ENCODE data around the gene NANOS3. TPM values are rescaled to one million over a fixed set of nuclear protein-coding genes. Genes with fewer than 3 reads are reported as not detected.

NANOS3 gene
- total and polyA plus RNA-seq, 2 of the 13 experiments (the other 11 are each of a cell fraction or from before 2014, with no cell fraction given): 0.21 TPM; not detected in 1

DNA sequence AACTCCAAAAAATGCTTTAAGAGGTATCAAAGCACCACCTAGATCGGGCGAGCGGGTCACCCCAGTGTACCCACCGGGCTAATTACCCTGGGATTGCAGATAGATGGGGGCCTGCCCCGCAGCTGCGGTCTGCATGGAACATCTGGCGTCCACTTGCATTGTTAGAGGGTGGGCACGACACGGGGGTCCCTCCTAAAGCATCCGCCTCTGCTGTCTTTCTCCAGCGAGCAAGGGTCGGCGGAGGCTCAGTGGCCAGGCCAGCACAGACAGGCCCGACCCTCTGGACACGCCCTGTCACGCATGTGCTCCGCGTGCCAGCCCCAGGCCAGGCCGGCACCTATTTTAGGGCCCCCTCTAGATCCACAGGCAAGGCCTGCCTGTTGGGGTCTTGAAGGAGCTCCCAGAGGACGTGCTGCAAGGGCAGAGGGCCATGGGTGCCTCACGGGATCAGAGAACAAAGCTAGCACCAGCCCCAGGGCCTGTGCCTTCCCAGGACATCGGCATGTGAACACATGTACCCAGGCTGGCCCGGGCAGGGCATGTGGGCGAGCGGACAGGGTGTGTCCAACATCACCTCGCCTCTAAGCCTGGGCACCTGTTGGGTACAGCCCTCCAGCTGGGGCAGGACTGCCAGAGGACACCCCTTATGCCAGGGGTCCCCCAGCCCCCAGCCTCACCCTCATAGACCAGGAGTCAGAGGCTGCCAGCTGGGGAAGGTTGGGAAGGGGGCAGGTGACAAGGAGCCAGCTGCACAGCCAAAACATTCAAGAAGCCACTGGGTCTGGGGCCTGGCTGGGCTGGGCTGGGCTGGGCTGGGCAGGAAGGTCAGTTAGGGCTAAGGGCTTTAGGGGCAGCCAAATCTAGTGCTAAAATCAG lies 35.6 kb upstream of the NANOS3 start (continued):
- TF ChIP-seq ZBTB44 (CRISPR knock-in tag; IDR thresholded peaks at IDR 0.05) (no peak), HNRNPL (IDR thresholded peaks at IDR 0.05; ENCODE audit: low read depth, low read length) (peak; percentile 90), KLF6 (CRISPR knock-in tag; IDR thresholded peaks at IDR 0.05) (no peak), ZNF7 (CRISPR knock-in tag; IDR thresholded peaks at IDR 0.05) (no peak), FOXJ3 (CRISPR knock-in tag; IDR thresholded peaks at IDR 0.05; ENCODE audit: borderline replicate concordance) (no peak), ZNF24 (IDR thresholded peaks at IDR 0.05) (no peak), ZSCAN5A (CRISPR knock-in tag; IDR thresholded peaks at IDR 0.05; ENCODE audit: borderline replicate concordance) (no peak), ZNF883 (CRISPR knock-in tag; IDR thresholded peaks at IDR 0.05; ENCODE audit: not compliant biosample characterization) (no peak), POLR2A (IDR thresholded peaks at IDR 0.05; ENCODE audit: insufficient read depth in 1 of 2, low read depth in 2 of 2, low read length in 2 of 2) (peak in 1 of 2 experiments; percentile 9; a peak in 1 of 4 replicates), CENPBD1 (CRISPR knock-in tag; IDR thresholded peaks at IDR 0.05; ENCODE audit: borderline replicate concordance, low read depth) (no peak), ZNF253 (CRISPR knock-in tag; IDR thresholded peaks at IDR 0.05; ENCODE audit: borderline replicate concordance) (0 out of 2 replicates have a peak, but pooled peaks have one; percentile 16), ZNF772 (CRISPR knock-in tag; IDR thresholded peaks at IDR 0.05) (no peak), MIER2 (CRISPR knock-in tag; IDR thresholded peaks at IDR 0.05) (no peak), KLF13 (CRISPR knock-in tag; IDR thresholded peaks at IDR 0.05) (no peak), ZNF124 (CRISPR knock-in tag; IDR thresholded peaks at IDR 0.05) (no peak), HMG20B (CRISPR knock-in tag; conservative IDR thresholded peaks at IDR 0.05) (no peak), GTF3A (CRISPR knock-in tag; conservative IDR thresholded peaks at IDR 0.05) (no peak), ZNF75D (CRISPR knock-in tag; IDR thresholded peaks at IDR 0.05; ENCODE audit: borderline replicate concordance) (no peak), ZNF280B (CRISPR knock-in tag; IDR thresholded peaks at IDR 0.05; ENCODE audit: borderline replicate concordance) (peak; percentile 47; the same call in 1 of the 2 replicates), EZH2 (conservative IDR thresholded peaks at IDR 0.05; ENCODE audit: low read depth, low read length) (no peak)
- TF ChIP-seq, protein P1, sequence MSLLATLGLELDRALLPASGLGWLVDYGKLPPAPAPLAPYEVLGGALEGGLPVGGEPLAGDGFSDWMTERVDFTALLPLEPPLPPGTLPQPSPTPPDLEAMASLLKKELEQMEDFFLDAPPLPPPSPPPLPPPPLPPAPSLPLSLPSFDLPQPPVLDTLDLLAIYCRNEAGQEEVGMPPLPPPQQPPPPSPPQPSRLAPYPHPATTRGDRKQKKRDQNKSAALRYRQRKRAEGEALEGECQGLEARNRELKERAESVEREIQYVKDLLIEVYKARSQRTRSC (CRISPR knock-in tag; IDR thresholded peaks at IDR 0.05; ENCODE audit: low read depth): no peak
- TF ChIP-seq, protein P2, sequence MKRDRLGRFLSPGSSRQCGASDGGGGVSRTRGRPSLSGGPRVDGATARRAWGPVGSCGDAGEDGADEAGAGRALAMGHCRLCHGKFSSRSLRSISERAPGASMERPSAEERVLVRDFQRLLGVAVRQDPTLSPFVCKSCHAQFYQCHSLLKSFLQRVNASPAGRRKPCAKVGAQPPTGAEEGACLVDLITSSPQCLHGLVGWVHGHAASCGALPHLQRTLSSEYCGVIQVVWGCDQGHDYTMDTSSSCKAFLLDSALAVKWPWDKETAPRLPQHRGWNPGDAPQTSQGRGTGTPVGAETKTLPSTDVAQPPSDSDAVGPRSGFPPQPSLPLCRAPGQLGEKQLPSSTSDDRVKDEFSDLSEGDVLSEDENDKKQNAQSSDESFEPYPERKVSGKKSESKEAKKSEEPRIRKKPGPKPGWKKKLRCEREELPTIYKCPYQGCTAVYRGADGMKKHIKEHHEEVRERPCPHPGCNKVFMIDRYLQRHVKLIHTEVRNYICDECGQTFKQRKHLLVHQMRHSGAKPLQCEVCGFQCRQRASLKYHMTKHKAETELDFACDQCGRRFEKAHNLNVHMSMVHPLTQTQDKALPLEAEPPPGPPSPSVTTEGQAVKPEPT (CRISPR knock-in tag; IDR thresholded peaks at IDR 0.05; ENCODE audit: low read depth): no peak

All from HepG2 (cell line).